Frontal cortex (tissue), 4 donors: ENCODE results near the gene IFNGR1. TPM values are rescaled to one million over a fixed set of nuclear protein-coding genes. Genes with fewer than 3 reads are reported as not detected.
A peak's percentile ranks its signal among the peaks of the same experiment; 100 is the strongest.

Experiments
- DNase-seq, 2 donors: peaks; one replicate each; pipeline ENCODE4 v3.0.0; 2012; ENCODE audit warnings: low spot score in 2 of 2
- FAIRE-seq: peaks from 2 replicates; lab custom pipeline; 2012; peaks lifted over from hg19 to GRCh38; lab: Jason Lieb, UNC
- total RNA-seq: library from RNA; depleted of rRNA; stranded (reverse); fragments of >200 nt; gene quantifications from one replicate; pipeline ENCODE4 v1.2.3, GENCODE V29; 2014
- donor health status: control.
- donor health status: control.
- donor health status: control.

IFNGR1 gene
- total RNA-seq, 1 donor from 2014 or later = 66.4 TPM

- DNase-seq (no peak), FAIRE-seq (no peak)
Observed at GRCh38 chr6:137237413-137238170, 18.4 kb upstream of the IFNGR1 start.

DNA sequence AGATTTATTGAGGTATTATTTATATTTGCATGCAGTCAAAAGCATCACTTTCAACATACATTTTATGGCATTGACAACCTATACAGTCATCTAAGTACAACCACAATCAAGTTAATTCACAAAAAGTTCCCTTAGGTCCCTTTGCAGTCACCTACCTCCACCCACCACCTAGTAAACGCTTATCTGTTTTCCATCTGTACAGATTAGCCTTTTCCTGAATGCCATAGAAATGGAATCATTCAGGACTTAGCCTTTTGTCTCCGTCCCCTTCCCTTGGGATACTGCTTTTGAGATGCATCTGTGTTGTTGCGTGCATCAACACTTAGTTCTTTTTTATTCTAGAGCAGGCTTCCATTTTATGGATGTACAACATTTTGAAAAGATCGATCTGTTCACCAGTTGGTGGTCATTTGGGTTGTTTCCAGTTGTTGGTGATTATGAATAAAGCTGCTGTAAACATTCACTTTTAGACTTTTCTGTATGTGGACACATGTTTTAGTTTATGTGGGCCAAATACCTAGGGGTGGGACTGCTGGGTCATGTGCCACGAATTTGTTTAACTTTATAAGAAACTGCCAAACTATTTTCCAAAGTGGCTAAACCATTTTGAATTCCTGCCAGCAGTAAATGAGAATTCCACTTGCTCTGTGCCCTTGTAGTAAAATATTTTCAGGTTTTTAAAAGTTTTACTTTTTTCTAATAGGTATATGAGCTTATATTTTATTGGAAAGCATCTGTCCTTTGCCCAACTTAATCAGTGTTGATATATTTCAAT lies 17.6 kb upstream of the IFNGR1 start:
- DNase-seq (no peak), FAIRE-seq (no peak)

- FAIRE-seq = no peak
- no peak for DNase-seq
Observed at GRCh38 chr6:137235686-137236085, 16.5 kb upstream of the IFNGR1 start.

DNA sequence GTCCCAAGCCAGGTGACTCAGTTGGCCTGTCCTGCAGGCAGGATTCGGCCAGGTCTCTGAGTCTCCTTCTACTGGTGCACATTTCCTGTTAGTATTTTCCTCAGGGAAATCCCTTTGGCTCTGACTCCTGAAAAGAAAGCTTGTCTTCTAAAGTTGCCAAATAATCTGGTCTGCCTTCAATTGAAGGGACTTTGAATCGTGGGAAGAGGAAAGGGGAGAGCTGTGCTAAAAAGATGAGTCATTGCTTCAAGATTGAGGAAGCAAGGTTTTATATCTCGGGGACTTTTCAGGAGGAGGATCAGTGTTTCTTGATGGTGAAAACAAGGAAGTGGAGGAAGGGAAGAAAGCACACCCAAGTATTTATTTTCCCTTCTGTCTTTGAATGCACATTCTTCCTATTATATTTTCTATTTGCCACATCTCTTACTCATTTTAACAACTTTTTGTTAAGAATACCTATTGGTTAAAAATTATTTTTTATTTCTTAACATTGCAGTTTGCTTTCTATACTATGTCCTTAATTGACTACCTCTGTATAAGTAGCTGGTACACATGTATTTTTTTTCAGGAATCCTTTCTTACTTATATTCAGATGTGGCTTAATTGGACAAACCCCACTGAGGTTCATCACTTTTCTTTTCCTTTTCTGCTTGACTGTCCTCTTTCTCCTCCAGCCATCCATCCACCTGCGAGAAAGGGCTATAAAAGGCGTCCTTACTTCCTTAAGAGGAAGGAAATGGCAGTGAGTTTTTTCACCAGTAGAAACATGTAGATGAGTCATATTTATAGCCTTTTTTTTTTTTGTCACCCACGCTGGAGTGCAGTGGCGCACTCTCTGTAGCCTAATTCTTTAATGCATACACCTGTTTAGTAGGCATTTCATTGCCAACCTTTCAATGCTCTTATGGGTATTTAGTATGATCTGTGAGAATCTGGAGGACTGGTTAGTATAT lies 15.0 kb upstream of the IFNGR1 start:
- DNase-seq (peak in 1 of 2 donors; percentile 31), FAIRE-seq (no peak)

GRCh38 chr6:137231895-137232294 lies 12.7 kb upstream of the IFNGR1 start:
- no peak for FAIRE-seq
- DNase-seq = no peak

DNA sequence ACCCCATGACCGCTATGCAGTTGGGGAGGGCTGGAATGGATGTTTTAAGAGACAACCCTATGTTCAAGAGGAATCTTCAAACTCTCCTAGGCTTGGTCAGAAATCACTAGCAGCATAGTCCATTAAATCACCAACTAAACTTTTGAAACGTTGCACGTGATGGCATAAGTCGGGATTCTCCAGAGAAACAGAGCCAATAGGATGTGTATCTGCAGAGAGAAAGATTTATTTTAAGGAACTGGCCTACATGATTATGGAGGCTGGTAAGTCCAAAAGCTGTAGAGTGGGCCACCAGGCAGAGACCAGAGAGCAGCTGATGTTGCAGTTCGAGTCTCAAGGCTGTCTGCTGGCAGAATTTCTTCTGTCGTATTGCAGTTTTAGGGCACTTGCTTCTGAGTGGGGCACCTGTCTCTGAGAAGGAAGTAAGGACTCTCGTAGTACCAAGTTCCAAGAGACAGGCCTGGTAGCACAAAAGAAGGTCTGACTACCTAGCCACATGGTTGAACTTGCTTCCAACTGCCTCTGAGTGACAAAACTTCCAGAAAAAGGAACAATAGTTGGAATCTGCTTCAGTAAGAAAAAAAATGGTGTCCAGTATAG lies 11.9 kb upstream of the IFNGR1 start:
- DNase-seq (no peak), FAIRE-seq (no peak)

DNA sequence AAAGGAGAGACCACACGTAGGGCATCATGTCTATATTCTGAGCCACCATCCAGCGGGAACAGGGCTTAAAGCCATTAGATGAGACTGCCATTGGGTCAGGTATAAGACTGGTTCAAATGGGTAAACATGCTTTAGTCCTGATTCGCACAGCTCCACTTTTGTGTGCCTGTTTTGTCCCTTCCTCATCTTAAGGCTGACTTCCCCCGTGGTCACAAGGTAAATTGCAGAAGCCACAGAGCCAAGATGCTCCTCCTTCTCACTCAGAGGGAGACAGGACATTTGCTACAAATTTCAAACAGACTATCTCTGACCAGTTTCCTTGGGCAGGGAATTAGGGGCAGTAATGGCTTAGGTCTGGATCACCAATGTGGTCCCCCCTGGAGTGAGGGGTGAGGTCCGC lies 11.4 kb upstream of the IFNGR1 start:
- no peak for FAIRE-seq
- DNase-seq = no peak

DNA sequence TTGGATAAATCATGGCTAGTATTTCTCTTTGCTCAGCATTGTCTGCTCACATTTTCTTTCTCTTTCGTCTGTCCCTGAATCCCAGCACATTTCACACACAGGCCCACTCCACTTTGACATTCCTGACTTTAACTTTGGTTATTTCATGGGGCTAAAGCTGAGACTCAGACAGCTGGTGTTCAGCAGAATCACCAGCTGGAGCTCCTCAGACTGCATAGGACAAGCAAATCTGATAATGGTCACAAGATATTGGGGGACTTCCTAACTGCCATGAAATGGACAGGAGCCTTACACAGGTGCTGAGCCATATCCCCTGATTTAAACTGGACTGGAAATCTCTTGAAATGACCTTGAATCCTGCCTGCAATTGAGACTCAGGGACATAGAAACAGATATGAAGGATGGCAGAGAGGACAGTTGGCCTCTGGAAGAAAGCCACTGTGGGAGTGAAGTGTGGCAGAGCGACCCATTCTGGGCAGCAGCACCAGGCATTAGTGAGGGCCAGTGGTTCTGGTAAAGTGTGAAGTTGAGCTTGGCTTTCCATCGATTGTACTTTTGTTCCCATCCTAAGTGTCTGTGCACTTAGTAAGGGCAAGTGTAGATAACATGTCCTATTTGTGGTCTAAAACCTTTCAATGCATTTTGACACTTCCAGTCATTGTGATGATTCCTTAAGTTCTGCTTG lies 10.0 kb upstream of the IFNGR1 start:
- DNase-seq = no peak
- no peak for FAIRE-seq

DNA sequence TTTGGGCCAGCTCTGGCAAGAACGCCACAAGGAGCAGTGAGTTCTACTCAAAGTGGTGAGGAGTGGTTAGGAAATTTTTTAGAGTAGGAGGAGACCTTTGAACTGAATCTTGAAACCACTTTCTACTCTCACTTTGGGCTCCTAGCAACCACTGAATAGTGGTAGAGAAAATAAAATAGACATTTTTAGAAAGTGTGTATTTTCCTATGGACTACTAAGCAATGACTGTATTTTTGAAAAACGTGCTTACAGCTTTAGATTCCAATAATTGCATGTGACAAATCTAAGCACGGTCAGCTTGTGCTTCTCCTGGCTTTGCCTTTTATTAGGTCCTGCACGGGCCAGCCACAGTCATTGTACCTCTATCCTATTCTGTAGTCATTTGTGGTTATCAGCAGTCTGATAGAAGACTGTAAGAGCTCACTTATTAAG lies 8.7 kb upstream of the IFNGR1 start:
- DNase-seq (no peak), FAIRE-seq (no peak)

- no peak for FAIRE-seq
- no peak for DNase-seq
Observed at GRCh38 chr6:137226697-137227096, 7.5 kb upstream of the IFNGR1 start.

DNA sequence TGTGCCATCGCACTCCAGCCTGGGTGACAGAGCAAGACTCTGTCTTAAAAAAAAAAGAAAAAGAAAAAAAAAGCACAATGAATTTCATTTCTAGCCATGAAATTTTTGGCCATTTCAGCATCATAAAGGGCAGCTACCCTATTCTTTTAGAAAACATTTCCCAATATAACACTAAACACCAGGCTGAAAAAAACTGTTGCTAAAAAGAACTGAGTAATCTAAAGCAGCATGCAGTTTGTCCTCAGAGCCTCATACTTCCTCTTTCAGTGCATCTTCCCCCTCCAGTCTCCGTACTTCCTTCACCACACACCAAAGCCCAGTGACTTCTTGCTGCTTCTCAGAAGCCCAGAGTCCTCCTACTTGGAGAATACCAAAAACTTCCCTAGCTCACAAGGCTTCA lies 5.6 kb upstream of the IFNGR1 start:
- DNase-seq (no peak), FAIRE-seq (no peak)

GRCh38 chr6:137223370-137224131 lies 4.4 kb upstream of the IFNGR1 start:
- FAIRE-seq (no peak), DNase-seq (no peak)

DNA sequence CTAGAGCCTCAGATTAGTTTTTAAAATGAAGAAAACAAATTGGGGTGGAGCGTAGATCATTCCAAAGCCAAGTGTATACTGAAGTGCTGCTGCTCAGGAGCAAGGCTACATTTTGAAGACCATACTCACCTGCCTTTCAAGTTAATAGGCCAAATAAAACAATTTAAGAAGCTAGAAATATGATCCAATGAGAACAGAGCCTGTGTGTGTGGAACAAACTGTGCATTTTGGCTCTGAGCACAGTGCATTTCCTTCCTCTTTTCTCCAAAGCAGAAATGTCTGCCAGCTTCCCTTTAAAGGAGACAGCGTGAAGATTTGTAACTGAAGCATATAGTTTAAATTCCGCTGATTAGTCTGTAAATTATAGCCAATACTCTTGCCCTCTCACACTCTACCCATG lies 3.2 kb upstream of the IFNGR1 start:
- DNase-seq = no peak
- FAIRE-seq = no peak

DNA sequence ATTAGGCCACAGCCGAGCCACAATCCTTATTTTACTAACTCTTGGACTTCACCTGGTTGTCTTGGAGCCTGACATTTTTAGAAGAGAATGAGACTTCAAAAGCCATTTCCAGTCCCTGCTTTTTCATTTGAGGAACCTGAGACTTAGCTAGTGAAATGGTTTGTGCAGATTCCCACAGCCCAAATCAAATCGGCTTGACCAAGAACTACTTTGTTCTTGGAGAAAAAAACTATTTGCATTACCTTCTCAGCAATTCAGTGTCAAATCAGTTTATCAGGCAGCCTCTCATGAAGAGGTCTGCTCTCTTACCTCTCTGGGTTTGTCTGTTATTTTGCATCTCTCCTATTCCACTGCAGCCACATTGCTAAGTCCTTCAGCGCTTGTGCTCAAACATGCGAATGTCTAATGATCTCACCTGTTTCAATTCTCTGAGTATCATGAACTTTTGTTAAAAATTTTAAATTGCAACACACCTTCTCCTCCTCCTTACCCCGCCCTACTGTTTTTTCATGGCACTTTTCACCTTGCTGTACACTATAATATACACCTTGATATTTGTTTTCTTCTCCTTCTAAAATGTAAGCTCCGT lies 573 bp upstream of the IFNGR1 start:
- FAIRE-seq (no peak), DNase-seq (no peak)

DNA sequence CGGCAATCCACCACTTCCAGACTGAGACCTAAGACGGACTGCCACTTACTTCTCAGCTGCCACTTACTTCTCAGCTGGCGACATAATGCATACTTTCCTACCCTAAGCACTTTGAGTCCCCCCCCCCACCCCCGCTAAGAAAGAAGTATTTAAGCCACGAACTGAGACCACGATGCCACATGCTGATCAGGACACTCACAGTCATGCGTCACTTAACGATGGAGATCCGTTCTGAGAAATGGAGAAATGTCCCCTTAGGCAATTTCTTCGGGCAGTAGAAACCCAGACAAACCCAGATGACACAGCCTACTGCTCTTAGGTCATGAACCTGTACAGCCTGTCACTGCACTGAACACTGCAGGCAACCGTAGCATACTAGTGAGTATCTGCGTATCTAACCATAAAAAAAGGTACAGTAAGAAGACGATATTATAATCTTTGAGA lies 690 bp downstream of the IFNGR1 start:
- peak; percentile 24 to 33 for DNase-seq

DNA sequence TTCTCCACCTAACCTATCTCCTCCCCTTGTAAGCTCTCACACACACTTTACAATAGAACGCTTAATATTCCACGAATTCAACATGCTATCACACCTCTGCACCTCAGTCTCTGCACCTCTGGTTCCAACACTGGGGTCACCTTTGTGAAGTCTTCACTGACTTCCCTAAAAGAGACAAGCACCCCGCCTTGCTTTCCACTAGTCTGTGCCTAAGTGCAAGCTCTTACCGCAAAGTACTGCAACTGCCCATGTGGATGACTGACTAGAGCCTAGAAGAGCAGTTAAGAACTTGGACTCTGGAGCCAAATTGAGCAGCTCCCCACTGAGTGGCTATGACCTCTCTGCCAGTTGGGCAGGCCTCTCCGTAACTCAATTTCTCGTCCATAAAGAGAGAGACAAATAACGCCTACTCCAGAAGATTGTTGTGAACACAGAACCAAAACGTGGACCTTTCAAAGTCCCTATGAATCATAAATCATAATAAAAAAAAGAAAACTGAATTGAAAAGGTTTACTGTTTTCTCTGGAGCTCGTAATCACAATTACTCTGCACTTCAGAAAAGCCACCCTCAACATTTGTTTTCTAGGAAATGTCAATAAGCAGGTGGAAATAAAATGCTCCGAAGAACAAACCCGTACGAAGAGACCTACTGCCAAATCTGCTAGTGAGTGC lies 1.2 kb downstream of the IFNGR1 start:
- FAIRE-seq (no peak), DNase-seq (no peak)

More for the DNA sequence above, 690 bp downstream of the IFNGR1 start:
- no peak for FAIRE-seq

DNA sequence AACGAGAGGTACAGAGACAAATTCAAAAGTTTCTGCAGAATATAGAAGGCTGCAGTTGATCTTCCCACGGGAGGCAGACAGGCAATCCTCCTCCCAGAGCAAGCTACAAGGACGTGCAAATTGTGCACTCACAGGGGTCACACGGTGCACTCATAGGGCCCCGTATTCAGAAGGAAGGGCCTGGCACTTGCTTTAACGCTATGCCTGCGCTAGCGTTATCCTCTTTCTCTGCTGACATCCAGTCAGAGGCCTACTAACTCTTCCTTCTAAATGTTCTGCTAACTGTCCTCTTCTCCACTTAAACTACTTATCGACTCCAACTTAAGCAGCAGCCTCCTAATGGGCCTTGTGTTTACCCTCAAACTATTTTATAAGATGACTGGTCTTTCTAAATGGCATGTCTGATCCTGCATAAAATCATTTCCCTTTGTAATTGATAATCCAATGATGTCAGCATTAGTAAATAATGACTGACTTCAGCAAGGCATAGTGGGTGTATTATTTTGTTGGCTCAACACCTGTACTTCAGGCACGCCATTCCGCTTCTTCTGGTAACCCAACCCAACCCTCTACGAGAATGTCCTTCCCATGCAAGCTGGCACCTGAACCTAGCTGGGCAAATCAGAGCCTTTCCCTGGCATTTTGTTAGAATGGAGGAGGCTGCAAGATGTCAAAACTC lies 2.2 kb downstream of the IFNGR1 start:
- no peak for DNase-seq
- no peak for FAIRE-seq
